ENCODE results near the gene SUSD3.
"Not testable (repeated sequence)": the region's sequence is repeated elsewhere in the genome, so short reads cannot be mapped to it uniquely, and the experiment has no call there.

The SUSD3 gene

GRCh38 chr9:93094658-93095204 lies 36.2 kb downstream of the SUSD3 start:
- DNase-seq, result no peak

DNA sequence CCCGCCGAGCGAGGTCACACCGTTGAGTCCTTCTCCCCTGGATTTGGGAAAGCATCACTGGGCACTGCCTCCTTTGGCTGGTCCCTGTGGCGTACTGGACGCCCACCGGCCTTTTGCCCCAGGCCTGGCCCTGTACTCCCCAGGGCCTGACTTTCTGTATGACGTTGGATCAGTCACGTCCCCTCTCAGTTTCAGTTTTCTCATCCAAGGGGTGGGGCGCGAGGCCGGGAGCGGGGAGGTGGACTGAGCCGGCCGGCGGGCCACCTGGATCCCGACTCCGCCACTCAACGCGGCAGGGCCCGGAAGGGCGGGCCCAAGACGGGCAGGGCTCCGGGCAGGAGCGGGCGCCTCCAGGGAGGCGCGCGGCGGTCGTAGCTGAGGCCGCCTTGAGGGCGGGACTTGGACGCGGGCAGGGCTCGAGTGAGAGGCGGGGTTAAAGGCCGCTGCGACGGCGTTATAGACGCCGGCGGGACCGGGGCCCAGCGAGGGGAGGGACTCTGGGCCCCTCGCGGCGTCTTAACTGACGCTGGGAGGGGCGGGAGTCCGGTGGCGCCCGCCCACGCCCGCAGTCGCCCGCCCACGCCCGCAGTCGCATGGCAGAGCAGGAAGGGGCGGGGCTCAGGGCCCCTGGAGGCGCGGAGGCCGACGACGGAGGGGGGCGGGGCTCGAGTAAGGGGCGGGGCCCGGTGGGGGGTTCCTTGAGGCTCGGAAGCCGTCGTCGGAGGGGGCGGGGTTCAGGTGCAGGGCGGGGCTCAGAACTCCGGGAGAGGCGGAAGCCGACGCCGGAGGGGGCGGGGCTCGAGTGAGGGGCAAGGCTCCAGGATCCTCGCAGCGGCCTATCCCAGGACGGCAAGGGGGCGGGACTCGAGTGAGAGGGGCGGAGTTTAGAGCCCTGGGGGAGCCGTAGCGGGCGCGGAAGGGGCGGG lies 37.0 kb downstream of the SUSD3 start:
- peak; percentile 100 for DNase-seq

GRCh38 chr9:93096131-93096802 lies 37.8 kb downstream of the SUSD3 start, which contains the start of gene CARD19:
CARD19 (plus strand) TSS chr9:93096217; CDS start chr9:93096346, 129 bp downstream.
- DNase-seq, result no peak

DNA sequence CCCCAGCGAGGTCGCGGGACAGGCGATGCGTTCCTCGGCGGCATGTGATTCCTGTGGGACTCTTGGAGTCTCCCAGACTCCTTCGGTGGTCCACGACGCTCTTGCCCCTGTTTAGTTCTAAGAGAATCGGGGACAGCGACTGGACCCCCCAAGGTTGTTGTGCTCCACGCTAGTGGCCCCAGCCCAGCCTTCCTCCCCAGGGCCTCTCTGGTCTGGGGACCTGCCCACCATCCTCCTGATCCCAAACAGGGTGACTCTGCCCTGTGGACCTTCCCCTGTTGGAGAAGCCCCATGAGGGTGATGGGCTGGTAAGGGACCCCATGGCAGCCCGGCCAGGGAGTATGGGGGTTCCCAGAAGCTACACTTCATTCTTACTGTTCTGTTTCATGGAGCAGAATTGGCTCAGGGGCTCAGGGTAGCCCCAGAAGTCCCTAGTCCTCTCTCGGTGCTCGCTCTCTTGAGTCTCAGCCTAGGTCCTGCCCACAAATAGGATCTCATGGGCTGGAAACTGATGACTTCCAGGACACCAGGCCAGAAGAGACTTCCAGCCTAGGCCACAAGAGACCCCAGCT lies 38.4 kb downstream of the SUSD3 start:
- DNase-seq, result no peak

DNA sequence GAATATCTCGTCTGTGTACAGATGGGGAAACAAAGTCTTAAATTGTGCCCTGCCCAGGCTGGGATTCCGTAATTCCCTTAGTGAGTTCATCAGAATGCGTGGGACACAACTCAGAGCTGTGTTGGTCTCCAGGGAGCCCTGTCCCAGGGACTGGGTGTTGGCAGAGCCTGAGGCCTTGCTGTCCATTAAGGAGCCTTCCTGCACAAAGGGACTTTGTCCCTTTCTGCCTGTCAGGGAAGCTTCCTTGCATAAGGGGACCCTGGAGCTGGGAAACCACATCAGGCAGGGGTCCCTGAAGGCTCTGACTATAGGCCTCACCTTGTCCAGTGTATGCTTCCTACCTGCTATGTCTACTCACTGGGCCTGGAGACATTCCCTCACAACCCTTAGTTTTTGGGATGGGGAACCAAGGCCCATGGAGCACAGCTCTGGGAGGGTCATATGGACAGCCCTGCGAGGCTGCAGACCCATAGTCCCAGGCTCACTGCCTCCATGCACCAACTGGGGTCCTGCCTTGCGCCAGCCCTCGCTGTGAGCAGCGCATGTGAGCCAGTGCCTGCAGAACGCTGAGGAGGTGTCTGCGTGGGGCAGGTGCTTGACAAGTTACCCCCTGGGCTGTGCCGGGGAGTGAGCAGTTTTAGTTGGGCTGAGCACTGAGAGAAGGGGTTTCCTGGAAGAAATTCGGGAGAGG lies 39.2 kb downstream of the SUSD3 start:
- DNase-seq, result no peak

DNA sequence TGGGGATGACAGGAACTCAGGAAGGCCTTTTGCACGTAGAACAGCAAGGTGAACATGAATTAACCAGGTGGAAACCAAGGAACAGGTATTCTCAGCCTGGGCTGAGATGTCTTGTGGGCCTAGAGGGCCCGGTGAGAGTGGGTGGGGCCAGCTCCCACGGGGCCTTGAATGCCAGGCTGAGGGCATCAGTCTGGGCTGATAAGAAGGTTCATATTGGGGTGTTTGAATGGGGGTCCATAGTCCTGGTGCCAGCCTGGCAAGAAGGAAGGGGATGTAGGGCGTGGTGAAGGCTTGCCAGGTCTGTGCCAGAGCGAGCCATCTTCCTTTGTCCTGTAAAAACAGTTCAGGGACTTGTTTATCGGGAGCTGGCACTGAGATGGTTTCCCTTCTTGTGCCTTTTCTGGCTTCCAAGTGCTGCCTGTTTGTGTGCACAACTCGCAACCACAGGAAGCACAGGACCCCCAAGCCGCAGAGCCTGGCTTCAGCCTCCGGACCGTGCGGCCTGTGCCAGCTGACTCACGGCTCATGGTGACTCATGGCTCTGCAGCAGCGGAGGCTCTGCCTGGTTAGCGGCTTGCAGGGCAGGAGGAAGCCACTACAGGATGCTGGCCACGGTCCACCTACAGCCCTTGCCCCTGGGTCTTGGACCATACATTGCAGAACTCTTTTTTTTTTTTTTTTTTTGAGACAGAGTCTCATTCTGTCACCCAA lies 39.9 kb downstream of the SUSD3 start:
- peak; percentile 68 for DNase-seq

GRCh38 chr9:93099551-93100275 lies 41.2 kb downstream of the SUSD3 start:
- no peak for DNase-seq

DNA sequence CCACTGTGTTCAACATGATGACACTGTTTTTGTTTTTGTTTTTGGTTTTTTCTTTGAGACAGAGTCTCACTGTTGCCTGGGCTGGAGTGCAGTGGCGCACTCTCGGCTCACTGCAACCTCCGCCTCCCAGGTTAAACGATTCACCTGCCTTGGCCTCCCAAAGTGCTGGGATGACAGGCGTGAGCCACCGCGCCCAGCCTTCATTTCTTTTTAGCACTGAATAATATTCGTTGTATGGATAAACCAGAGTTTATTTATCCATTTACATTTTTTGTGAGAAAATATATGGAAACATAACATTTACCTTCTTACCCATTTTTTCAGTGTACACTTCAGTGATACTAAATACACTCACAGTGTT lies 41.8 kb downstream of the SUSD3 start:
- DNase-seq, result no peak

DNA sequence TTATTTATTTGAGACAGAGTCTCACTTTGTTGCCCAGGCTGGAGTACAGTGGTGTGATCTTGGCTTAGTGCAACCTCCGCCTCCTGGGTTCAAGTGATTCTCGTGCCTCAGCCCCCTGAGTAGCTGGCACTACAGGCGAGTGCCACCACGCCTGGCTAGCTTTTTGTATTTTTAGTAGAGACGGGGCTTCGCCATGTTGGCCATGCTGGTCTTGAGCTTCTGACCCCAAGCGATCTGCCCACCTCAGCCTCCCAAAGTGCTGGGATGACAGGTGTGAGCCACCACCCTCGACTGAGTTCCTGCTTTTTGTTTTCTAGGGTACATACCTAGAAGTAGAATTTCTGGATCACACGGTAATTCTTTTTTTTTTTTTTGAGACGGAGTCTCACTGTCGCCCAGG lies 42.6 kb downstream of the SUSD3 start:
- DNase-seq, result not testable (repeated sequence)

DNA sequence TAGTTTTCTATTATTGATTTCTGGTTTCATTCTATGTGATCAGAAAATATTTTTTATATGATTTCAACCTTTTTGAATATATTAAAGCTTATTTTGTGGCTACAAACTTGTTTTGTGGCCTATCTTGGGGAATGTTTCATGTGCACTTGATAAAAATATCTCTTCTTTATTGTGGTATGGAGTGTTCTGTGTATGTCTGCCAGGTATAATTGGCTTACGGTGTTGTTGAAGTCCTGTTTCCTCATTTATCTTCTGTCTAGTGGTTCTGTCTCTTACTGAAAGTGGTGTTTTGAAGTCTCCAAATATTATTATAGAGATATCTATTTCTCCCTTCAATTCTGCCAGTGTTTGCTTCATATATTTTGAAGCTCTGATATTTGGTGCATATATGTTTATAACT lies 47.1 kb downstream of the SUSD3 start:
- DNase-seq, result no peak

GRCh38 chr9:93107151-93107824 lies 48.8 kb downstream of the SUSD3 start:
- DNase-seq, result no peak

DNA sequence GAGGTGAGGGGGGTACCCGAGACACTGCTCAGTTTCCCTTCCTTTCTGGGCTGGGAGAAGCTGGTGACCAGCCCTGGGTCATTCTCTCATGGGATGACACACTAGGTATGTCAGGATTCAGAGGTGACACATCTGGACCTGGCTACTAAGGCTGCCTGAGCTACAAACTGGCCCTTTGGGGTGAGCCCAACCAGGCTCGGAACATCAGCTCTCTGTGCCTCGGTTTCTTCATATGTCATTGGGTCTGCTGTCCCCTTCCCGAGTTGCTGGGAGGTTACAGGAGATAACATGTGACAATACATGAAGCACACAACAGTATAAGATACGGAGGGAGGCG lies 49.3 kb downstream of the SUSD3 start:
- no peak for DNase-seq

GRCh38 chr9:93108291-93109041 lies 50.0 kb downstream of the SUSD3 start:
- no peak for DNase-seq

DNA sequence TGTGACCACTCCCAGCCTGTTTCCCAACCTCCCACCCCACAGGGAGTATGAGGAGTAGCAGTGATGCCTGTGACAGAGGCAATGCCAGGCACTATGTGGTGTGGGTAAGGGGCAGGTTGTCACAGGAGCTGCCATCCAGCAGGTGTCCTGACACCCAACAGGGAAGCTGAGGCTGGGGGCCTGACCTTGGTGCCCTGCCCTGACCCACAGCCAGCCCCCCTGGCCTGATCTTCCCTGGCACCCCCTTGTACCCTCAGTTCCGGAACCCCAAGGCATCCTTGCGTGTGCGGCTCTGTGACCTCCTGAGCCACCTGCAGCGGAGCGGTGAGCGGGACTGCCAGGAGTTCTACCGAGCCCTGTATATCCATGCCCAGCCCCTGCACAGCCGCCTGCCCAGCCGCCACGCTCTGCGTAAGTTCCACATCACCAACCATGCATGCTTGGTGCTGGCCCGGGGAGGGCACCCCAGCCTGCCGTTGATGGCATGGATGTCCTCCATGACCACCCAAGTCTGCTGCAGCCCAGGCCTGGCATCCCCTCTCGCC lies 51.9 kb downstream of the SUSD3 start:
- DNase-seq, result no peak

DNA sequence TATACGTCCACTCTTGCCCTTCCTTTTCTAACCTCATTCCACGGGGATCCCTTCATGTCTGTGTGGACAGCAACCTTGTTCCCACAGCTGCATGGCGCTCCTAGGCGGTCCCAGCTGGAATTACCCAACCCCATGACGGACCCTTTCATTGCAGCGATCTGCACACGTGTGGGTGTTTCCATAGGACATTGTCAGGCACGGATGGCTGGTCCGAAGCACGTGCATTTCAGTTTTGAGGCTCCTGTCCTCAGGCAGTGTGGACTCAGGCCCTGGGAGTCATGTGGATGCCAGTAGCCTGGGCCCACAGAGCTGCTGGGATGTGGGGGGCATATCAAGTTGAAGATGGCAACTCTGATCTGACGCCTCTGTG lies 52.5 kb downstream of the SUSD3 start:
- DNase-seq, result no peak

DNA sequence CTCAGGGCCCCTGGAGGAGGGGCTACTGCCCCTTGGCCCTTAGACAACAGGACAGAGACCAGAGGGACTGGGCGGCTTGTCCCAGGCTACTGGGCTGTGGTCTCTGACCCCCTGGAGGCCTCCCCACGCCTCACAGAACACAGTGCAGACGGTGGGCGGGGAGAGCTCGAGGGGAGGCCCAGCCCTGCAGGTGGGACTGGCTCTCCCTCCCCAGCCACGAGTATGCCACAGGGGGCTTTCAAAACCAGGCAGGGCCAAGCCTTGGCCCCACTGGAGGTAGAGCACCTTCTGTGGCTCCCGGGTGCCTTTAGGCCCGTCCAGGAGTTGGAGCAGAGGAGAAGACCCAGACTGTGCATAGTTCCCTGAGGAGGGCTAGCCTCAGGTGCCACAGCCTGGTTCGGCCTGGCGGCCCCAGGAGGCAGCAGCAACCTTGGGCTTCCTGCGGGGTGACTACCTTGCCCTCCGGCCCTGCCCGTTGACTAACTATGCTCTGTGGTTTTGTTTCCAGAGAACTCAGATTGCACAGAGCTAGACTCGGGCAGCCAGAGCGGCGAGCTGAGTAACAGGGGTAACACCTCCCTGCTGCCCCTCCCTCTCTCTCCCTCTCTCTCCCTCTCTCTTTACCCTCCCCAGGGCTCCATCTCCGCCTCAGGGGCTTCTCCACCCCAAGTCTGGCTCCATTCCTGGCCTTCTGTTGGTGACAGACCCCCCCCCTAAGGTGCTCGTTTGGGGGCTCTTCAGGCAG lies 53.0 kb downstream of the SUSD3 start:
- no peak for DNase-seq

DNA sequence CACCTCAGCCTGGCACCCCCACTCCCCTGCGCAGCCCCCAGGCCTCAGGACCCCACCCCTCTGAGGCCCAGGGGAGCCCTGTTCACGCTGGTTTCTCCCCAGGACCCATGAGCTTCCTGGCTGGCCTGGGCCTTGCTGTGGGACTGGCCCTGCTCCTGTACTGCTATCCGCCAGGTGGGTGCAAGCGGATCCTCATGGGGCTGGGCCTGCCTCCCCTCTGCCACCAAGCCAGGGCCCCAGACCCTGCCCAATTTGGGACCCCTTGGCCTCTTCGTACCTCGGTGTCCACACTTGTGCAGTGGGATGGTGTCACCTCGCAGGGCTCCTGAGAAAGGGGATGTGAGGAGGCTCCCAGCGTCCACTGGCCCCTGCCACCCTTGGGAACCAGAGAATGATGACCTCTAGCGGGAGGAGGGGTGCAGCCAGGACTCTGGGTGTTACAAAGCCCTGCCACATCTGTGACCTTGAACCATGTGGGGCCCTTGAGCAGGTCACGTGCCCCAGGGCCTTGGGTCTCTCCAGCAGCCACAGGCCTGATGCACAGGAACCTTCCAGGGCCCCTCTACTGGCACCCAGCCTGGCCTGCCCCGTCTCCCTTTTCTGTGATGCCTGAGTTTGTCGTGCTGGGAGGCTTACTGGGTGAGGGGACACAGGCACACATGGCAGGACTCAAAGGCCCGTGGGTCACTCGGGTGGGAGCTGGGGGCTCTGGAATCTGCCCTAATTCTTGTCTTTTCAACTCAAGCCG lies 53.8 kb downstream of the SUSD3 start:
- no peak for DNase-seq

- no peak for DNase-seq
Observed at GRCh38 chr9:93112864-93113389, 54.4 kb downstream of the SUSD3 start.

Measured in KG1 (cell line).